B cell (primary cell): ENCODE data around the gene PRLH. TPM values are rescaled to one million over a fixed set of nuclear protein-coding genes. Genes with fewer than 3 reads are reported as not detected.

Source experiments
- ATAC-seq: fragments of 200-7000 bp; cut with Tn5 transposase; one replicate; pipeline ENCODE4 v1.10.0; 2021; ENCODE audit warnings: low read depth, mild to moderate bottlenecking, moderate number of reproducible peaks, moderate library complexity
- CTCF ChIA-PET: fragments of 350-600 bp; sonication (Branson Sonifier 250); formaldehyde crosslinking; loops from one replicate; lab custom pipeline; 2021; ENCODE audit warnings: antibody characterized with exemption, inconsistent platforms; lab: Charles Lee
- POLR2A ChIA-PET: fragments of 350-600 bp; sonication (Branson Sonifier 250); formaldehyde crosslinking; loops from one replicate; lab custom pipeline; 2021; ENCODE audit warnings: antibody characterized with exemption; lab: Charles Lee
- DNase-seq: peaks from one replicate; pipeline ENCODE4 v3.0.0; 2013
- H2AFZ ChIP-seq: 2 replicates; pipeline ENCODE4 v1.6.1; 2012; ENCODE audit warnings: mild to moderate bottlenecking, low read depth, low read length; ENCODE audit not compliant: insufficient read depth, poor library complexity, severe bottlenecking
- H3K27ac ChIP-seq, 2 donors: 1 replicate in 1 of 2; 2 replicates in 1 of 2; pipeline ENCODE4 v1.5.1; 2012 to 2013; ENCODE audit warnings: low read length in 2 of 2, mild to moderate bottlenecking in 2 of 2, moderate library complexity in 1 of 2
- H3K27me3 ChIP-seq, 4 experiments: fragments of 200-600 bp in 1 of 4; sonication (generic) in 1 of 4; replicated peaks in 1 of 4; 1 replicate in 2 of 4; 2 replicates in 2 of 4; pipeline versions ENCODE4 v1.6.1 to v1.7.0; 2013 to 2016; ENCODE audit warnings: low read length in 3 of 4, mild to moderate bottlenecking in 2 of 4, mixed read lengths in 1 of 4, moderate library complexity in 1 of 4; ENCODE audit not compliant: insufficient read depth in 4 of 4, control insufficient read depth in 3 of 4; ENCODE audit errors: control extremely low read depth in 1 of 4
- H3K36me3 ChIP-seq, 2 experiments: replicated peaks in 1 of 2; 1 replicate in 1 of 2; 2 replicates in 1 of 2; pipeline versions ENCODE4 v1.6.1 to v1.7.1; 2013; ENCODE audit warnings: low read length in 1 of 2; ENCODE audit not compliant: insufficient read depth in 2 of 2, control insufficient read depth in 1 of 2; ENCODE audit errors: control extremely low read depth in 1 of 2, extremely low read depth in 1 of 2
- H3K4me1 ChIP-seq, 2 donors: fragments of 200-600 bp in 1 of 2; sonication (generic) in 1 of 2; 1 replicate in 1 of 2; 2 replicates in 1 of 2; pipeline versions ENCODE4 v1.5.1 to v1.6.1; 2013 to 2017; ENCODE audit warnings: low read length in 2 of 2; ENCODE audit not compliant: control insufficient read depth in 2 of 2, insufficient read depth in 2 of 2
- H3K4me2 ChIP-seq: replicated peaks from 2 replicates; pipeline ENCODE3; 2012; ENCODE audit warnings: mild to moderate bottlenecking, low read depth, low read length; ENCODE audit not compliant: poor library complexity, severe bottlenecking
- H3K4me3 ChIP-seq, 5 experiments: fragments of 200-600 bp in 1 of 5; sonication (generic) in 1 of 5; 1 replicate in 3 of 5; 2 replicates in 2 of 5; pipeline versions ENCODE4 v1.5.1 to v1.7.0; 2011 to 2016; ENCODE audit warnings: low read length in 4 of 5, mild to moderate bottlenecking in 4 of 5, low read depth in 2 of 5, control low read depth in 1 of 5, moderate library complexity in 1 of 5; ENCODE audit not compliant: insufficient read depth in 1 of 5; ENCODE audit errors: control extremely low read depth in 1 of 5, extremely low read depth in 1 of 5
- H3K79me2 ChIP-seq: fragments of 200-600 bp; sonication (generic); one replicate; pipeline ENCODE4 v1.6.0; 2016; ENCODE audit warnings: low read length; ENCODE audit not compliant: control insufficient read depth, insufficient read depth
- H3K9ac ChIP-seq: fragments of 200-600 bp; sonication (generic); 2 replicates; pipeline ENCODE4 v1.6.1; 2017; ENCODE audit warnings: mild to moderate bottlenecking, low read length, moderate library complexity
- H3K9me3 ChIP-seq, 3 donors: one replicate each; pipeline versions ENCODE4 v1.6.1 to v1.7.1; 2013; ENCODE audit warnings: low read length in 2 of 3; ENCODE audit not compliant: control insufficient read depth in 2 of 3, insufficient read depth in 1 of 3; ENCODE audit errors: control extremely low read depth in 1 of 3
- H4K20me1 ChIP-seq: 2 replicates; pipeline ENCODE4 v1.6.0; 2012; ENCODE audit warnings: mild to moderate bottlenecking, low read length; ENCODE audit not compliant: insufficient read depth, control insufficient read depth, poor library complexity, severe bottlenecking
- H3K27ac Mint-ChIP-seq: one replicate; pipeline ENCODE4 v1.8.0; 2021; ENCODE audit warnings: mixed read lengths
- H3K27me3 Mint-ChIP-seq: one replicate; pipeline ENCODE4 v1.8.0; 2021; ENCODE audit warnings: mixed read lengths
- H3K4me1 Mint-ChIP-seq: one replicate; pipeline ENCODE4 v1.8.0; 2021; ENCODE audit warnings: mixed read lengths
- H3K4me3 Mint-ChIP-seq: one replicate; pipeline ENCODE4 v1.8.0; 2021; ENCODE audit warnings: mixed read lengths
- H3K9me3 Mint-ChIP-seq: one replicate; pipeline ENCODE4 v1.8.0; 2022; ENCODE audit warnings: mixed read lengths; ENCODE audit not compliant: insufficient read depth
- CTCF ChIP-seq: fragments of 200-600 bp; IDR thresholded peaks from one replicate; pipeline ENCODE4 v1.8.0; 2022; ENCODE audit warnings: antibody characterized with exemption, mild to moderate bottlenecking
- EZH2 ChIP-seq: IDR thresholded peaks from 2 replicates; pipeline ENCODE4 v1.6.1; 2012; ENCODE audit warnings: borderline replicate concordance, low read depth, mild to moderate bottlenecking, moderate library complexity, low read length; ENCODE audit not compliant: insufficient read depth, poor library complexity, severe bottlenecking
- WGBS: methylation state at CpG from one replicate; pipeline ENCODE4 v1.1.5; 2013; ENCODE audit warnings: missing lambda C conversion rate; ENCODE audit not compliant: insufficient coverage; 5-methylcytosine and 5-hydroxymethylcytosine counted together
- intact Hi-C: fragments of 100-400 bp; cut with micrococcal nuclease; formaldehyde crosslinking; loops from one replicate; pipeline ENCODE4 v1.10.0; 2022
- polyA plus RNA-seq: library from polyadenylated mRNA; depleted of rRNA; stranded (reverse); fragments of >200 nt; gene quantifications from 2 replicates; pipeline ENCODE4 v1.2.3, GENCODE V29; 2012
- total RNA-seq, 2 donors: library from RNA; stranded (reverse); fragments of 120-200 nt in 1 of 2; gene quantifications; 1 replicate in 1 of 2; 2 replicates in 1 of 2; pipeline versions ENCODE4 v1.2.3 to v1.2.4, GENCODE V29; 2013 to 2022

The PRLH gene
- total and polyA plus RNA-seq, 2 donors (not counting 1 experiment from before 2014, with no cell fraction given) = not detected

DNA sequence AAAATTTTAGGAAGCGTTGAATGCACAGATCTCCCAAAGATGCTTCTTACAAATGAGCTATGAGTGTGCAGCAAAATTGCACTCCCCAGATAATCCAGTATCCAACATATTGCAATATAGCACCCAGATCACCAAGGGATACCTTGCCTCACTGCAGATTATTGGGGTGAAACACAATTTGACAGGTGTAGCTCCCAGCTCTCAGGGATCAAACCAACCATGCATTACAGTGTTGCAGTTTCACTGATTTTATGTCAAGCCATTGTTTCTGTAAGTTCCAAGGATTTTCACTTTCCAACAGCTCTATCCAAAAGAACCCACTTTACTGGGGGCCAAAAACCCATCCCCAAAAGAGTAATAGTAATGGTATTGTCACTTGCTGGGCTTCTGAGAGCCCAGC lies 10.8 kb upstream of the PRLH start:
- Histone ChIP-seq H3K4me1 (no peaks in the 10 kb centered on the region), H3K4me2 (no peak overlapping the region), H3K36me3 (no peaks in the 10 kb centered on the region), H3K9ac (no peak overlapping the region), H3K79me2 (no peaks in the 10 kb centered on the region), H3K27ac (no peak overlapping the region), H4K20me1 (no peaks in the 10 kb centered on the region), H2AFZ (no peak overlapping the region), H3K9me3 (peaks cover 2 to 13% (median 11%) of the 10 kb centered on the region in 3 donors), H3K4me3 (no peak overlapping the region), H3K27me3 (peaks cover 0 to 3% (median 0%) of the 10 kb centered on the region in 4 experiments)
- ATAC-seq = no peak
- CTCF ChIA-PET = interaction anchor here (3.7 kb wide), 1 partner anchor 17 kb away, joined by 19 read pairs; no protein-coding TSS in a partner anchor
- no CpG with 5 or more reads among the region's 1 CpG for WGBS
- Mint-ChIP-seq H3K4me3 (no peak overlapping the region), H3K9me3 (no peaks in the 10 kb centered on the region), H3K27me3 (peaks cover 34% of the 10 kb centered on the region), H3K27ac (no peak overlapping the region), H3K4me1 (no peaks in the 10 kb centered on the region)
- TF ChIP-seq EZH2 (no peak), CTCF (no peak)
- POLR2A ChIA-PET = no interaction called here
- DNase-seq = no peak
- intact Hi-C loops = no loop called here

DNA sequence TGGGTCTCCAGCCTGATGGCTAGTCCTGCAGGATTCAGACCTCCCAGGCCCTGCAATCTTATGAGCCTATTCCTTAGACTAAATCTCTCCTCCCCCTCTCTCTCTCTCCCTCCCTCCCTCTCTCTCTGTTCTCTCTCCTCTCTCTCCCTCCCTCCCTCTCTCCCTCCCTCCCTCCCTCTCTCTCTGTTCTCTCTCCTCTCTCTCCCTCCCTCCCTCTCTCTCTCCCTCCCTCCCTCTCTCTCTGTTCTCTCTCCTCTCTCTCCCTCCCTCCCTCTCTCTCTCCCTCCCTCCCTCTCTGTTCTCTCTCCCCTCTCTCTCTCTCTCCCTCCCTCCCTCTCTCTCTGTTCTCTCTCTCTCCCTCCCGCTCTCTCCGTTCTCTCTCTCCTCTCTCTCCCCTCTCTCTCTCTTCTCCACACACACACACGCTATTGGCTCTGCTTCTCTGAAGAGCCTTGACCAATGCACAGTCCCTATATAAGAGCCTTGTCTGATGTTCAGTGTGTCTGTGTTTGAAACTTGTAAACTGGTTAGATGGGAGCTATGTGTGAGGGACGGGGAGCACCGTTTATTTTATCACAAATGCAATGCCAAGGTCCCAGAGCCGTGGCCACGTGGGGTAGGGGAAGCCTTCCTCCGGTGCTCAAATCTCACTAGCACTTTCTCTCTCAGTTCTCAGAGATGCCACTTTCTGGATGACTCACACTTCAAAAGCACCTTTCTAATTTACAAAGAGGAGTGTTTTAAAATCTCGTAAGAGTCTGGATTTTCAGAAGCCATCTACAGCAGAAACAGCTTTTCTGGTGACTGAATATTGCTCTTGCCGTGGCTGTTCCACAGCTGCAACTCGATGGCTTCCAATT lies 9.4 kb upstream of the PRLH start:
- ATAC-seq = no peak
- no peak for TF ChIP-seq CTCF
- TF ChIP-seq EZH2 = no peak
- Histone ChIP-seq H3K27ac (no peak overlapping the region), H3K36me3 (no peaks in the 10 kb centered on the region), H3K9ac (no peak overlapping the region), H4K20me1 (no peaks in the 10 kb centered on the region), H3K4me3 (no peak overlapping the region), H2AFZ (no peak overlapping the region), H3K4me2 (no peak overlapping the region), H3K9me3 (peaks cover 2 to 13% (median 11%) of the 10 kb centered on the region in 3 donors), H3K4me1 (no peaks in the 10 kb centered on the region), H3K27me3 (peaks cover 0 to 9% (median 0%) of the 10 kb centered on the region in 4 experiments), H3K79me2 (no peaks in the 10 kb centered on the region)
- WGBS = 46% methylated on average over 2 of the region's 11 CpGs
- Mint-ChIP-seq H3K4me3 (no peak overlapping the region), H3K27me3 (peaks cover 34% of the 10 kb centered on the region), H3K27ac (no peak overlapping the region), H3K4me1 (no peaks in the 10 kb centered on the region), H3K9me3 (no peaks in the 10 kb centered on the region)
- no peak for DNase-seq
- ChIA-PET POLR2A (no interaction called here), CTCF (interaction anchor here (3.7 kb wide), 1 partner anchor 16 kb away, joined by 19 read pairs; no protein-coding TSS in a partner anchor)
- intact Hi-C loops = no loop called here
